Tracheal epithelial cell (primary cell): ENCODE results near the gene TMEM171. TPM values are rescaled to one million over a fixed set of nuclear protein-coding genes. Genes with fewer than 3 reads are reported as not detected.

Experiments used
- total RNA-seq: library from RNA; depleted of rRNA; stranded (reverse); fragments of >200 nt; gene quantifications from 2 replicates; pipeline ENCODE4 v1.2.1, GENCODE V29; 2014

TMEM171 gene
- total RNA-seq = 2.2 TPM in 1 of 2 replicates, not detected in the other

GRCh38 chr5:73120222-73121118, at the start of gene TMEM171:
Gene TMEM171, plus strand, starts transcription at chr5:73120575. Its CDS starts 2,799 bp downstream, at chr5:73123374.

GRCh38 chr5:73172951-73173350, 52.6 kb downstream of the TMEM171 start, which contains the start of gene TMEM174:
Gene TMEM174, plus strand, starts transcription at chr5:73173193. Its CDS starts 51 bp downstream, at chr5:73173244.

Other genes with a start within 250 kb of the TMEM171 start
- 16.4 and 19.6 TPM in 2 replicates for gene FCHO2, start 164.5 kb upstream of the TMEM171 start, total RNA-seq
- not detected in 2 replicates for gene TMEM174, start 52.6 kb downstream of the TMEM171 start, total RNA-seq